ENCODE measurements around the gene TTN.
A peak's percentile ranks its signal among the peaks of the same experiment; 100 is the strongest.

DNA sequence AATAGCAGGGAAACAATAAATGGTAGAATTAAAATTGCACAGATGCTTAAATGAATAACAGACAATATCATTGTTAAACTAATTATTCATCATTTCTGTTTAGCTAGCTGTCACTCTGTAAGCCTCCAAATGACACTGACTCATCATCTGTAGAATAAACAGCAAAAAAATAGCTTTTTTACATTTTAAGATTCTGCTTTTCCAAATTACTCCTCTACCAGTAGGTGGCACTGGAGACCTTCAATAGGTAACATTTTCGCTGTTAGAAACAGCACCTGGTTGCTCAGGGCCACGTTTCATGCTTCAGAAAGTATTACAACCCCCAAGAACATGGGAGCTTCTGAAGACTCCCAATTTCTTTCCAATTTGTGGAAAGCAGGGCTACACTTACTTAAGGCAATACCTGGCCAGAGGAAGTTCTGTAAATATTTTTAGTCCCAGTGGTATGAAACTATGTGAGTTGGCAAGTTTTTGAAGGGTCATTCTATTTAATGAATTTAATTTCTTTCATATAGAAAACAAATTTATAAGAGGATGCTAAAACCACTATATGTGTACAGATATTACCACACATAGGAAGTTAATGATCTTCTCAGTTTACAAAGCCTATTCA is 45.4 kb downstream of the TTN start:
- TF ChIP-seq, protein P1, sequence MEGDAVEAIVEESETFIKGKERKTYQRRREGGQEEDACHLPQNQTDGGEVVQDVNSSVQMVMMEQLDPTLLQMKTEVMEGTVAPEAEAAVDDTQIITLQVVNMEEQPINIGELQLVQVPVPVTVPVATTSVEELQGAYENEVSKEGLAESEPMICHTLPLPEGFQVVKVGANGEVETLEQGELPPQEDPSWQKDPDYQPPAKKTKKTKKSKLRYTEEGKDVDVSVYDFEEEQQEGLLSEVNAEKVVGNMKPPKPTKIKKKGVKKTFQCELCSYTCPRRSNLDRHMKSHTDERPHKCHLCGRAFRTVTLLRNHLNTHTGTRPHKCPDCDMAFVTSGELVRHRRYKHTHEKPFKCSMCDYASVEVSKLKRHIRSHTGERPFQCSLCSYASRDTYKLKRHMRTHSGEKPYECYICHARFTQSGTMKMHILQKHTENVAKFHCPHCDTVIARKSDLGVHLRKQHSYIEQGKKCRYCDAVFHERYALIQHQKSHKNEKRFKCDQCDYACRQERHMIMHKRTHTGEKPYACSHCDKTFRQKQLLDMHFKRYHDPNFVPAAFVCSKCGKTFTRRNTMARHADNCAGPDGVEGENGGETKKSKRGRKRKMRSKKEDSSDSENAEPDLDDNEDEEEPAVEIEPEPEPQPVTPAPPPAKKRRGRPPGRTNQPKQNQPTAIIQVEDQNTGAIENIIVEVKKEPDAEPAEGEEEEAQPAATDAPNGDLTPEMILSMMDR (IDR thresholded peaks at IDR 0.05) = peak; percentile 97
- TF ChIP-seq EZH2 (IDR thresholded peaks at IDR 0.05; ENCODE audit: borderline replicate concordance, insufficient read depth, low read depth, low read length, poor library complexity, severe bottlenecking) = no peak

Measured in B cell (primary cell).